ENCODE data around the gene REPIN1.

GRCh38 chr7:150389532-150389816 lies 20.9 kb downstream of the REPIN1 start:
- TF ChIP-seq CTCF (IDR thresholded peaks at IDR 0.05) (no peak), POLR2A (IDR thresholded peaks at IDR 0.05) (no peak)
